Osteoblast (primary cell): ENCODE measurements around the gene SHROOM4. TPM values are rescaled to one million over a fixed set of nuclear protein-coding genes. Genes with fewer than 3 reads are reported as not detected.

Experiments used
- DNase-seq: peaks from one replicate; pipeline ENCODE4 v3.0.0; 2011; ENCODE audit warnings: low spot score, mixed read lengths; ENCODE audit not compliant: insufficient read length; ENCODE audit errors: missing footprints
- H2AFZ ChIP-seq: 2 replicates; pipeline ENCODE4 v1.6.0; 2011; ENCODE audit warnings: mild to moderate bottlenecking, low read length
- H3K27ac ChIP-seq: 2 replicates; pipeline ENCODE4 v1.5.1; 2011; ENCODE audit warnings: mild to moderate bottlenecking, low read depth, low read length, moderate library complexity
- H3K27me3 ChIP-seq: 2 replicates; pipeline ENCODE4 v1.6.0; 2012; ENCODE audit warnings: mild to moderate bottlenecking, control low read depth, inconsistent platforms, low read length, moderate library complexity; ENCODE audit not compliant: insufficient read depth
- H3K36me3 ChIP-seq: 2 replicates; pipeline ENCODE4 v1.5.1; 2011; ENCODE audit warnings: mild to moderate bottlenecking, low read length, control low read depth, moderate library complexity; ENCODE audit not compliant: insufficient read depth
- H3K4me1 ChIP-seq: 2 replicates; pipeline ENCODE4 v1.5.1; 2011; ENCODE audit warnings: mild to moderate bottlenecking, low read length, control low read depth, moderate library complexity; ENCODE audit not compliant: insufficient read depth
- H3K4me2 ChIP-seq: 2 replicates; pipeline ENCODE4 v1.6.0; 2011; ENCODE audit warnings: mild to moderate bottlenecking, low read length; ENCODE audit not compliant: insufficient read depth
- H3K4me3 ChIP-seq: fragments of 200-600 bp; sonication (generic); 3 replicates; pipeline ENCODE4 v1.5.1; 2012; ENCODE audit warnings: mild to moderate bottlenecking, low read length, inconsistent platforms; ENCODE audit not compliant: insufficient read depth
- H3K79me2 ChIP-seq: 2 replicates; pipeline ENCODE4 v1.6.0; 2012; ENCODE audit warnings: mild to moderate bottlenecking, low read length, control low read depth, inconsistent platforms; ENCODE audit not compliant: insufficient read depth
- H3K9me3 ChIP-seq: 2 replicates; pipeline ENCODE4 v1.5.1; 2011; ENCODE audit warnings: low read depth, low read length, control low read depth
- H4K20me1 ChIP-seq: 2 replicates; pipeline ENCODE4 v1.6.0; 2012; ENCODE audit warnings: mild to moderate bottlenecking, low read length, control low read depth; ENCODE audit not compliant: insufficient read depth
- total RNA-seq: library from RNA; depleted of rRNA; stranded (reverse); fragments of >200 nt; gene quantifications from 2 replicates; pipeline ENCODE4 v1.2.3, GENCODE V29; 2012
- TF ChIP-seq, protein P1 (sequence below): IDR thresholded peaks from 2 replicates; pipeline ENCODE4 v1.5.1; 2011; ENCODE audit warnings: mild to moderate bottlenecking, low read depth, low read length, moderate library complexity; ENCODE audit errors: extremely low read depth

The SHROOM4 gene
- total RNA-seq, 1 donor, result 2.2 TPM

DNA sequence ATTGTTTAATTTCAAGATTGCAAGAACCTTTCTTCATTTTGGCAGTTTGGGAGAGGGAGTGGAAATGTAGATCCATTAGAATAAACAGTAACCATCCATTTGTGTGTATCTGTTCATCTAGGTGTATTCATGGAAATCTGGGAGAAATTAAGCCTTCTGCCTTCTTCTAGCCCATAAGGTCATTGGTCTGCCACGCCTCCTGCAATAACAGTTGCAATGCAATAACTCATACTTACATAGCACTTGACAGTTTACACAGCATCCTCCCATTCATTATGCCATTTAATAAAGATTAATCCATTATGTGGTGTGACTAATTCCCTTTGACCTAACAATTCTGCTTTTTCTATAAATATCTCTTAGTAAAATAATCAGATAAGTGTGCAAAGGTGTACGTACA lies 42.6 kb downstream of the SHROOM4 start:
- TF ChIP-seq, protein P1, sequence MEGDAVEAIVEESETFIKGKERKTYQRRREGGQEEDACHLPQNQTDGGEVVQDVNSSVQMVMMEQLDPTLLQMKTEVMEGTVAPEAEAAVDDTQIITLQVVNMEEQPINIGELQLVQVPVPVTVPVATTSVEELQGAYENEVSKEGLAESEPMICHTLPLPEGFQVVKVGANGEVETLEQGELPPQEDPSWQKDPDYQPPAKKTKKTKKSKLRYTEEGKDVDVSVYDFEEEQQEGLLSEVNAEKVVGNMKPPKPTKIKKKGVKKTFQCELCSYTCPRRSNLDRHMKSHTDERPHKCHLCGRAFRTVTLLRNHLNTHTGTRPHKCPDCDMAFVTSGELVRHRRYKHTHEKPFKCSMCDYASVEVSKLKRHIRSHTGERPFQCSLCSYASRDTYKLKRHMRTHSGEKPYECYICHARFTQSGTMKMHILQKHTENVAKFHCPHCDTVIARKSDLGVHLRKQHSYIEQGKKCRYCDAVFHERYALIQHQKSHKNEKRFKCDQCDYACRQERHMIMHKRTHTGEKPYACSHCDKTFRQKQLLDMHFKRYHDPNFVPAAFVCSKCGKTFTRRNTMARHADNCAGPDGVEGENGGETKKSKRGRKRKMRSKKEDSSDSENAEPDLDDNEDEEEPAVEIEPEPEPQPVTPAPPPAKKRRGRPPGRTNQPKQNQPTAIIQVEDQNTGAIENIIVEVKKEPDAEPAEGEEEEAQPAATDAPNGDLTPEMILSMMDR, result no peak
- Histone ChIP-seq H2AFZ (no peak overlapping the region), H3K27me3 (peaks cover 3% of the 10 kb centered on the region), H3K4me3 (no peak overlapping the region), H3K36me3 (no peaks in the 10 kb centered on the region), H3K4me2 (no peak overlapping the region), H4K20me1 (no peaks in the 10 kb centered on the region), H3K4me1 (no peaks in the 10 kb centered on the region), H3K9me3 (no peaks in the 10 kb centered on the region), H3K79me2 (no peaks in the 10 kb centered on the region), H3K27ac (no peak overlapping the region)
- no peak for DNase-seq

DNA sequence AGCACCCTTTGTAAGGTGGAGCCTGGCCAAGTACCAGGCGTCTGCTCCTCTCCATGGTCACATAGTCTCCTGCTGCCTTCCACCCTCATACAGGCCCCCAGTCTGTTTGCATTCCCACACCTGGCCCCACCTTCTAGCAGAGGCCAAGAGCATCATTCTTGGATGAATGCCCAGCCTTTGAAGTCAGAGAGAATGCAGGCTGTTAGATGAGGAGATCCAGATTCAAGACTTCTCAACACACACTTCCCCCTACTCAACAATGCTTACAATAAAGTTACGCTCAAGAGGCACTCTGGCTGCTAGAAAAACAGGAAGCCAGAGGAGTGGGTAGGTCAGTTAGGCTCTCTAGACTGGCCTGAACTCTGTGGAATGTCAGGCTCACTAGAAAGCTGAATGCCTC lies 43.3 kb downstream of the SHROOM4 start:
- Histone ChIP-seq H3K4me2 (no peak overlapping the region), H4K20me1 (no peaks in the 10 kb centered on the region), H3K4me3 (no peak overlapping the region), H3K36me3 (no peaks in the 10 kb centered on the region), H2AFZ (no peak overlapping the region), H3K27me3 (peaks cover 5% of the 10 kb centered on the region), H3K9me3 (no peaks in the 10 kb centered on the region), H3K79me2 (no peaks in the 10 kb centered on the region), H3K27ac (no peak overlapping the region), H3K4me1 (no peaks in the 10 kb centered on the region)
- TF ChIP-seq, protein P1, result no peak
- no peak for DNase-seq

DNA sequence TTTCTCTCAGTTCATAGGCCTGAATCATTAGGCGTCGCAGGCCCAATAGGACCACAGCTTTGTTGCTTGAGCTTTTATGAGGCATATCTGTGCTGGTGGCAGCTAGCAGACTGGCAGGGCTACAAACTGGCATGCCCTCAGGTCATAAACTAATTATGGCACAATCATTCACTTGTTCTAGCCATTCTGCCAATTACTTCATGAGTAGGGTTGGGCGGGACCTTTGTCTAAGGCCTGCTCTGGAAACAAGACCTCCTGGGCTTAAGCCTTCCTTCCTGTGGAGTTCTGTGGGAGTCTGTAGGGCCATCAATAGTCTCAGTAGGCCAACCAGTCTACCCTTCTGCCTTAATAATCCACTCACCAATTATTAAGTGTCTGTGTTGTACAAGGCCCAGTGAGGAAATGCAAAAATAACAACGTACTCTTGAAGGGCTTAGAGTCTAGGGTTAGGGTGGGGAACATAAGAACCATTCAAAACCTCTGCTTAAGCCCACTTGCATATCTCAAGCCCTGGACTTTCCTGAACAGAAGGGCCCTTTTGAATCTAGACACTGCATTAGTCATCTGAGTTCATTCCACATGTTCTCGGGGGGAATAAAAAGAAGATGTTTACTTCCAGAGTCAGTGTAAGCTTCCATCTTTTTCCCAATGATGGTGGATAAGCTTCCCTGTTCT lies 44.5 kb downstream of the SHROOM4 start:
- no peak for DNase-seq
- H4K20me1 ChIP-seq, result no peaks in the 10 kb centered on the region
- H3K4me3 ChIP-seq, result no peak overlapping the region
- no peaks in the 10 kb centered on the region for H3K4me1 ChIP-seq
- no peaks in the 10 kb centered on the region for H3K9me3 ChIP-seq
- peaks cover 10% of the 10 kb centered on the region for H3K27me3 ChIP-seq
- H3K36me3 ChIP-seq, result no peaks in the 10 kb centered on the region
- no peak overlapping the region for H2AFZ ChIP-seq
- no peak overlapping the region for H3K4me2 ChIP-seq
- no peak overlapping the region for H3K27ac ChIP-seq
- H3K79me2 ChIP-seq, result no peaks in the 10 kb centered on the region
- TF ChIP-seq, protein P1, result no peak

DNA sequence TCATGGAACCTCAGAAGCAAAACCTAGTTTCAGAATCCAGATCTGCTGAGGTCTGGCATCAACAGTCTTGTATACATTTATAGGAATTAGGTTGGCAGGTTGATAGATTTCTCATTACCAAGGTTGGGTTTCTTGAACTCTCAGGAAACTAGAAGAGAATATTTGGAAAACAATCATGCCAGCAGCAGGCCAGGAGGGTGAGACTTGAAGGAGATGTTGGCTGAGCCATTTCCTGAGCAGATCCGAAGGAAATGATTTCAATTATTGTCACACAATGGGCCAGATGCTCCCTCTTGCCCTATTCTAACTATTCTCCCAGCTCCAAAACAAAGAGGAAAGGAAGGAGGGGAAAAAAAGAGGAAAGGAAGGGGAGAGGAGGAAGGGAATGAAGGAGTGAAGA lies 45.2 kb downstream of the SHROOM4 start:
- no peak for DNase-seq
- H3K36me3 ChIP-seq, result no peaks in the 10 kb centered on the region
- H3K4me1 ChIP-seq, result no peaks in the 10 kb centered on the region
- TF ChIP-seq, protein P1, result no peak
- H3K27me3 ChIP-seq, result peaks cover 10% of the 10 kb centered on the region
- H2AFZ ChIP-seq, result no peak overlapping the region
- no peak overlapping the region for H3K27ac ChIP-seq
- H3K4me3 ChIP-seq, result no peak overlapping the region
- no peaks in the 10 kb centered on the region for H4K20me1 ChIP-seq
- no peak overlapping the region for H3K4me2 ChIP-seq
- no peaks in the 10 kb centered on the region for H3K9me3 ChIP-seq
- no peaks in the 10 kb centered on the region for H3K79me2 ChIP-seq
